HepG2 (cell line): ENCODE data around the gene PLA2G12B. TPM values are rescaled to one million over a fixed set of nuclear protein-coding genes. Genes with fewer than 3 reads are reported as not detected.

Experiments used
- ARHGAP35 ChIP-seq: sonication (generic); formaldehyde crosslinking; IDR thresholded peaks from 2 replicates; pipeline ENCODE4 v1.9.0; 2022; ENCODE audit warnings: mild to moderate bottlenecking, inconsistent platforms, moderate library complexity, missing genetic modification reagents, borderline replicate concordance
- ATAD3A ChIP-seq: sonication (generic); formaldehyde crosslinking; IDR thresholded peaks from 2 replicates; pipeline ENCODE4 v1.4.0; 2020; ENCODE audit warnings: missing genetic modification reagents
- ETS1 ChIP-seq: sonication (generic); formaldehyde crosslinking; IDR thresholded peaks from 2 replicates; pipeline ENCODE4 v1.4.0; 2020; ENCODE audit warnings: missing genetic modification reagents
- GFI1 ChIP-seq: sonication (generic); formaldehyde crosslinking; IDR thresholded peaks from 2 replicates; pipeline ENCODE4 v1.5.0; 2020; ENCODE audit warnings: missing genetic modification reagents, mild to moderate bottlenecking, borderline replicate concordance
- HDAC6 ChIP-seq: fragments of 200-600 bp; sonication (generic); IDR thresholded peaks from 2 replicates; pipeline ENCODE4 v1.7.0; 2017; ENCODE audit warnings: mild to moderate bottlenecking, antibody characterized with exemption, low read length, low read depth
- JUN ChIP-seq: sonication (generic); formaldehyde crosslinking; IDR thresholded peaks from 2 replicates; pipeline ENCODE4 v1.4.0; 2020; ENCODE audit warnings: mild to moderate bottlenecking, missing genetic modification reagents
- MBD4 ChIP-seq: IDR thresholded peaks from 2 replicates; pipeline ENCODE4 v1.6.1; 2012; ENCODE audit warnings: low read length, inconsistent platforms, borderline replicate concordance
- MNT ChIP-seq: fragments of 450-650 bp; IDR thresholded peaks from 2 replicates; pipeline ENCODE4 v1.6.1; 2016
- MYNN ChIP-seq: sonication (generic); formaldehyde crosslinking; IDR thresholded peaks from 2 replicates; pipeline ENCODE4 v1.4.0; 2020; ENCODE audit warnings: mild to moderate bottlenecking, low read depth, missing genetic modification reagents
- MZF1 ChIP-seq: sonication (generic); formaldehyde crosslinking; IDR thresholded peaks from 2 replicates; pipeline ENCODE4 v1.8.1; 2023; ENCODE audit warnings: mild to moderate bottlenecking, missing genetic modification reagents, borderline replicate concordance
- PHB2 ChIP-seq: fragments of 450-650 bp; IDR thresholded peaks from 2 replicates; pipeline ENCODE4 v1.6.1; 2018; ENCODE audit not compliant: partially characterized antibody
- PTBP1 ChIP-seq: fragments of 200-400 bp; formaldehyde crosslinking; IDR thresholded peaks from 2 replicates; pipeline ENCODE4 v1.6.1; 2018; ENCODE audit warnings: low read length, low read depth; ENCODE audit not compliant: poor library complexity, severe bottlenecking
- SP1 ChIP-seq, 2 experiments: fragments of 450-650 bp in 1 of 2; sonication (generic) in 1 of 2; formaldehyde crosslinking in 1 of 2; IDR thresholded peaks; 2 replicates each; pipeline versions ENCODE4 v1.4.0 to v1.6.1; 2016 to 2020; ENCODE audit warnings: missing genetic modification reagents in 1 of 2
- SP140L ChIP-seq: sonication (generic); formaldehyde crosslinking; IDR thresholded peaks from 2 replicates; pipeline ENCODE4 v1.4.0; 2020; ENCODE audit warnings: missing genetic modification reagents, borderline replicate concordance
- TAF1 ChIP-seq: sonication (generic); formaldehyde crosslinking; IDR thresholded peaks from 2 replicates; pipeline ENCODE4 v1.4.0; 2020; ENCODE audit warnings: missing genetic modification reagents
- TEAD2 ChIP-seq: sonication (generic); formaldehyde crosslinking; IDR thresholded peaks from 2 replicates; pipeline ENCODE4 v1.9.0; 2021; ENCODE audit warnings: missing genetic modification reagents
- XBP1 ChIP-seq: sonication (generic); formaldehyde crosslinking; IDR thresholded peaks from 2 replicates; pipeline ENCODE4 v1.5.0; 2020; ENCODE audit warnings: missing genetic modification reagents
- ZBTB49 ChIP-seq: sonication (generic); formaldehyde crosslinking; IDR thresholded peaks from 2 replicates; pipeline ENCODE4 v1.4.0; 2020; ENCODE audit warnings: missing genetic modification reagents, borderline replicate concordance
- ZKSCAN8 ChIP-seq: IDR thresholded peaks from 2 replicates; pipeline ENCODE4 v1.6.1; 2016; ENCODE audit warnings: borderline replicate concordance, missing genetic modification reagents, missing compliant biosample characterization
- ZMYM4 ChIP-seq: sonication (generic); formaldehyde crosslinking; IDR thresholded peaks from 2 replicates; pipeline ENCODE4 v1.8.1; 2023; ENCODE audit warnings: mild to moderate bottlenecking, missing genetic modification reagents
- ZNF350 ChIP-seq: sonication (generic); formaldehyde crosslinking; IDR thresholded peaks from 2 replicates; pipeline ENCODE4 v1.4.0; 2020; ENCODE audit warnings: mild to moderate bottlenecking, low read depth, missing genetic modification reagents, borderline replicate concordance
- ZNF431 ChIP-seq: sonication (generic); formaldehyde crosslinking; IDR thresholded peaks from 2 replicates; pipeline ENCODE4 v1.9.0; 2022; ENCODE audit warnings: missing genetic modification reagents, low read depth, mild to moderate bottlenecking, borderline replicate concordance
- ZNF441 ChIP-seq: sonication (generic); formaldehyde crosslinking; IDR thresholded peaks from 2 replicates; pipeline ENCODE4 v1.7.0; 2021; ENCODE audit warnings: missing genetic modification reagents, borderline replicate concordance
- ZNF562 ChIP-seq: sonication (generic); formaldehyde crosslinking; IDR thresholded peaks from 2 replicates; pipeline ENCODE4 v1.8.0; 2022; ENCODE audit warnings: missing genetic modification reagents, borderline replicate concordance
- ZSCAN29 ChIP-seq: sonication (generic); formaldehyde crosslinking; conservative IDR thresholded peaks from 2 replicates; pipeline ENCODE4 v1.4.0; 2020; ENCODE audit warnings: mild to moderate bottlenecking, missing genetic modification reagents
- polyA plus RNA-seq, 8 experiments: library from polyadenylated mRNA; depleted of rRNA in 3 of 8; stranded (reverse) in 7 of 8; unstranded in 1 of 8; fragments of >200 nt; fragmentation: Illumina TruSeq in 4 of 8; extraction: Trizol in 4 of 8; gene quantifications; 2 replicates each; pipeline versions ENCODE4 v1.2.1 to v1.2.3, GENCODE V29; 2011 to 2016; ENCODE audit warnings: low read depth in 4 of 8, missing spikeins in 1 of 8, mixed read lengths in 1 of 8; ENCODE audit not compliant: insufficient read depth in 1 of 8
- total RNA-seq, 5 experiments: library from RNA; depleted of rRNA; stranded (reverse); fragments of >200 nt; fragmentation: Illumina TruSeq; extraction: Trizol; gene quantifications; 2 replicates each; pipeline ENCODE4 v1.2.3, GENCODE V29; 2016; ENCODE audit warnings: low read depth in 1 of 5
- TF ChIP-seq, protein P1 (sequence below): sonication (generic); formaldehyde crosslinking; IDR thresholded peaks from 2 replicates; pipeline ENCODE4 v1.4.0; 2020; ENCODE audit warnings: missing genetic modification reagents, mild to moderate bottlenecking, borderline replicate concordance

Gene PLA2G12B
- total and polyA plus RNA-seq, 2 of the 13 experiments (the other 11 are each of a cell fraction or from before 2014, with no cell fraction given) = 7.7 to 38.0 TPM

DNA sequence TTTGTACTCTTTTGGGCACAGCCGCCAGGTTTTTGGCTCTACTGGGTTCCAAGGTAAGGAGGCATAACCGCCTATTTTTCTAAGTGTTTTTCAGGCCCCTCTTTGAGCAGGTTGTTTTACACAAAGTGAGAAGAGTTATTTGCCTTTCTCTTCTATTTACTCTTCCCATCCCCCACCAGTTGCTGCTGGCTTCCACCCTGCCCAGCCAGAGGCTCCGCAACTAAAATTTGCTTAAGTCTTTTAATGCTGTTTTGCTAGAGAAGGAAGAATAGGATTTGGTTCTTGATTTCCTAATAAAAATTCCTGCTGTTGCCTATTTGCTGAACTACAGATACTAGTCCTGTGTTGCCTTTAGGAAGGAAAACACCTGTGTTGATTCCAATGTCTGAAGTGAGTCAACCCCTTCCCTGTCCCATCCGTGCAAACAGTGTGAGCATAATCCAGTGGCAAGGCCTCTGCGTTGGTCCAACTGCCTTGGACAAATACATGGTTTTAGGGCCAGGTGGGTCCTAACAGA is 1.9 kb downstream of the PLA2G12B start (continued):
- no peak for TF ChIP-seq JUN (CRISPR knock-in tag)
- no peak for TF ChIP-seq ATAD3A
- no peak for TF ChIP-seq ETS1 (CRISPR knock-in tag)
- TF ChIP-seq PTBP1 = no peak
- TF ChIP-seq ZSCAN29 (CRISPR knock-in tag) = 0 out of 2 replicates have a peak, but pooled peaks have one; percentile 59
- TF ChIP-seq, protein P1, sequence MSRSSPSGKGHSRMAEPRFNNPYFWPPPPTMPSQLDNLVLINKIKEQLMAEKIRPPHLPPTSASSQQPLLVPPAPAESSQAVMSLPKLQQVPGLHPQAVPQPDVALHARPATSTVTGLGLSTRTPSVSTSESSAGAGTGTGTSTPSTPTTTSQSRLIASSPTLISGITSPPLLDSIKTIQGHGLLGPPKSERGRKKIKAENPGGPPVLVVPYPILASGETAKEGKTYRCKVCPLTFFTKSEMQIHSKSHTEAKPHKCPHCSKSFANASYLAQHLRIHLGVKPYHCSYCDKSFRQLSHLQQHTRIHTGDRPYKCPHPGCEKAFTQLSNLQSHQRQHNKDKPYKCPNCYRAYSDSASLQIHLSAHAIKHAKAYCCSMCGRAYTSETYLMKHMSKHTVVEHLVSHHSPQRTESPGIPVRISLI (CRISPR knock-in tag) = no peak
- no peak for TF ChIP-seq ZNF562 (CRISPR knock-in tag)
- TF ChIP-seq ZMYM4 (CRISPR knock-in tag) = no peak; the same call in 1 of the 2 replicates
- TF ChIP-seq TEAD2 (CRISPR knock-in tag) = no peak
- TF ChIP-seq PHB2 = no peak
- no peak for TF ChIP-seq MZF1
- TF ChIP-seq HDAC6 = no peak
- TF ChIP-seq SP140L (CRISPR knock-in tag) = no peak
- no peak for TF ChIP-seq MNT
- TF ChIP-seq XBP1 (CRISPR knock-in tag) = no peak
- no peak for TF ChIP-seq MBD4
- no peak for TF ChIP-seq MYNN (CRISPR knock-in tag)
- no peak for TF ChIP-seq ARHGAP35
- TF ChIP-seq ZNF441 (CRISPR knock-in tag) = no peak
- TF ChIP-seq SP1 (IDR thresholded peaks at IDR 0.05) = no peak
- TF ChIP-seq SP1 (CRISPR knock-in tag; IDR thresholded peaks at IDR 0.05) = no peak
- TF ChIP-seq ZNF431 (CRISPR knock-in tag) = no peak
- TF ChIP-seq ZKSCAN8 (CRISPR knock-in tag) = peak; percentile 35; the same call in 1 of the 2 replicates
- no peak for TF ChIP-seq TAF1 (CRISPR knock-in tag)
- no peak for TF ChIP-seq ZBTB49
- TF ChIP-seq GFI1 (CRISPR knock-in tag) = no peak
- TF ChIP-seq ZNF350 = no peak
